Iris pigment epithelial cell (primary cell): ENCODE results near the gene DCUN1D3.

Experiments
- DNase-seq: peaks from one replicate; pipeline ENCODE4 v3.0.0-alpha.2; 2011; ENCODE audit warnings: low read depth

Gene DCUN1D3

GRCh38 chr16:20918486-20919239, 18.5 kb upstream of the DCUN1D3 start:
- peak; percentile 73 for DNase-seq

- DNase-seq = no peak
These were observed 16.8 kb upstream of the DCUN1D3 start for GRCh38 chr16:20916942-20917341.

- no peak for DNase-seq
These were observed 16.1 kb upstream of the DCUN1D3 start for GRCh38 chr16:20916289-20916688.

- peak; percentile 49 for DNase-seq
These were observed 11.2 kb upstream of the DCUN1D3 start for GRCh38 chr16:20911361-20911760.

- peak; percentile 92 for DNase-seq
These were observed 10.7 kb upstream of the DCUN1D3 start for GRCh38 chr16:20910781-20911321.

GRCh38 chr16:20906341-20907255, 6.4 kb upstream of the DCUN1D3 start:
- peak; percentile 78 for DNase-seq

- peak; percentile 61 for DNase-seq
These were observed 5.4 kb upstream of the DCUN1D3 start for GRCh38 chr16:20905576-20905975.

- DNase-seq = peak; percentile 83
These were observed 4.4 kb upstream of the DCUN1D3 start for GRCh38 chr16:20904507-20905081.

GRCh38 chr16:20903899-20904506, 3.8 kb upstream of the DCUN1D3 start:
- no peak for DNase-seq

GRCh38 chr16:20903116-20903898, 3.1 kb upstream of the DCUN1D3 start:
- no peak for DNase-seq

- DNase-seq = no peak
These were observed 2.3 kb upstream of the DCUN1D3 start for GRCh38 chr16:20902426-20902825.

GRCh38 chr16:20901436-20902112, 1.4 kb upstream of the DCUN1D3 start:
- DNase-seq = peak; percentile 50

- DNase-seq = no peak
These were observed 894 bp upstream of the DCUN1D3 start for GRCh38 chr16:20901068-20901435.

- no peak for DNase-seq
These were observed 470 bp downstream of the DCUN1D3 start for GRCh38 chr16:20899477-20900298.

GRCh38 chr16:20899071-20899470, 1.1 kb downstream of the DCUN1D3 start:
- peak; percentile 81 for DNase-seq

GRCh38 chr16:20897922-20898321, 2.2 kb downstream of the DCUN1D3 start:
- DNase-seq = no peak

GRCh38 chr16:20897253-20897897, 2.8 kb downstream of the DCUN1D3 start:
- peak; percentile 91 for DNase-seq

GRCh38 chr16:20894388-20894787, 5.8 kb downstream of the DCUN1D3 start:
- DNase-seq = no peak

GRCh38 chr16:20889625-20890275, 10.4 kb downstream of the DCUN1D3 start:
- DNase-seq = no peak
